GM18520 (cell line): ENCODE data around the gene POTEM.
"Not testable (repeated sequence)": the region's sequence is repeated elsewhere in the genome, so short reads cannot be mapped to it uniquely, and the experiment has no call there.

Source experiments
- ATAC-seq: cut with Tn5 transposase; IDR thresholded peaks from one replicate; pipeline ENCODE4 v1.9.1; 2021; ENCODE audit not compliant: unreplicated experiment

The POTEM gene

DNA sequence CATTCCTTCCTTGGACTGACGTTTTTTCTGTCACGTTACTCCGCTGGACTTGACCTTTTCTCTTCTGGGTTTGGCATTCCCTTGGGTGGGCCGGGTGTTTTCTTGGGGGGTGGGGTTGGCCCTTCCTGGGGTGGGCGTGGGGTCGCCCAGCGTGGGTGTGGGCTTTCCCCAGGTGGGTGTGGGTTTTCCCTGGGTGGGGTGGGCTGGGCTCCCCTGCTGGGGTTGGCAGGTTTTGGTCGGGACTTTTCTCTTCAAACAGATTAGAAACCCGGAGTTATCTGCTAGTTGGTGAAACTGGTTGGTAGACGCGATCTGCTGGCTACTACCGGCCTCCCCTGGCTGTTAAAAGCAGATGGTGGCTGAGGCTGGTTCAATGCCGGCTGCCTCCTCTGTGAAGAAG lies at the start of gene POTEM:
Gene POTEM (plus strand): TSS at position 301 of the 400 bp plus-strand sequence. CDS start 52 bp downstream, at position 353.
- not testable (repeated sequence) for ATAC-seq

DNA sequence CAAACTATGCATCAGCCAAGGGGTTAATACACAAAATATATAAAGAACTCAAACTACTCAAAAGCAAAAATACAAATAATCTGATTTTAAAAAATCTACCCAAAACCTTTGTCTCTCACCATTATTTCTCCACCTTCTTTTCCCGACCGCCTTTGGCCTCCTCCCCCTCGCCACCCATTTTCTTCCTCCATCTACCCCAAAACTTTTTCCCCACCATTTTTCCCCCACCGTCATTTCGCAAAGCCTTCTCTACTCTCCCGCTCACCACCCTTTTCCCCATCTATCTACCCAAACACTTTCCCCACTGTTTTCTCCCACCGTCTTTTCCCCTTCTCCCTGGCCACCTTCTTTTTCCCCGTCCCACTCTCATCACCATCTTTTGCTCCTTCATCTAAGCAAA lies 48.9 kb upstream of the POTEM start:
- not testable (repeated sequence) for ATAC-seq

DNA sequence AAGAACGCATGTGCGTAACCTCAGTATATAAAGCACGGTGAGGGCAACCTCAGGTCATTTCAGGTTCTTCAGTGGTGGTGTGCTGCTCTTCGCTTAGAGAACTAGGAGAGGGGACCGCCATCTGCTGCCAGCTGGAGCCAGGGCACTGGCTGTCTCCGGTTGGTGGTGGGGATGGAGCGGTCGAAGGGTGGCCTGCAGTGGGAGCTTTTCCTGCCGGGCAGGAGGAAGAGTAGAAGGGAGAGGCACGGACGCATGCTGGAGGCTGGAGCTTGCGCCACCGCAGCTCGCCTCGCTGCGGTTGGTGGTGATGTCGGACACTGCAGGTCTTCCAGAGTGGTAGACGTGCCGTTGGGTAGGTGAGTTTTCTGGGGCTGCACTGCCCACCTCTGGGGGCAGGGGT lies 47.2 kb upstream of the POTEM start:
- ATAC-seq, result not testable (repeated sequence)

DNA sequence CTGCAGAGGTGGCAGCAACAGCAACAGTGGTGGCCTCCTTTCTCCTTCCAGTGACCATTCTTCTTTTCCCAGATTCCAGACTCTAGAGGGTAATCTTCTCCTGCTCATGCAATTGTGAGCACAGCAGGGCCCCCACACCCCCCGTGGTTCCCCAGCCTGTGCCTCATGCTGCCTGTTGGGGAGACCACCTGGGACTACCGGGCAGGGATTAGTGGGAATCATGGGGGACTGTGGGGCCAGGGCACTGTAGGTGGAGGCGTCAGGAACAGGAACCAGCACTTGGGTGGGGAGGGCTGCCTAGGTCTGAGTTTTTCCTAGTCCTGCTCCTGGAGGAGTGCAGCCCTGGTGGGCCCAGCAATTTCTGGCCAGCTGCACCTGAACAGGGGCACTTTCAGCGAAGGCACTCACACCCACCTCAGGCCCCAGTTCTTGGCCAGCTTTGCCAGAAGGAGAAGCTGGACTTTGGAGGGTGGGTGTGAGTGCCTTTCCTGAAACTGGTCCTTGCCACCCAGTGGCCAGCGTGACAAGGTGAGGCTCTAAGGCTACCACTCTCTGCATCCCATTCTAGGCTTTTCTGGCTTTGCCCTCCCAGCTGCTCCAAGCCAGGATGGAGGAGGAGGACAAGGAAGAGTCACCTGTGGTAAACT lies 46.1 kb upstream of the POTEM start:
- ATAC-seq, result not testable (repeated sequence)

DNA sequence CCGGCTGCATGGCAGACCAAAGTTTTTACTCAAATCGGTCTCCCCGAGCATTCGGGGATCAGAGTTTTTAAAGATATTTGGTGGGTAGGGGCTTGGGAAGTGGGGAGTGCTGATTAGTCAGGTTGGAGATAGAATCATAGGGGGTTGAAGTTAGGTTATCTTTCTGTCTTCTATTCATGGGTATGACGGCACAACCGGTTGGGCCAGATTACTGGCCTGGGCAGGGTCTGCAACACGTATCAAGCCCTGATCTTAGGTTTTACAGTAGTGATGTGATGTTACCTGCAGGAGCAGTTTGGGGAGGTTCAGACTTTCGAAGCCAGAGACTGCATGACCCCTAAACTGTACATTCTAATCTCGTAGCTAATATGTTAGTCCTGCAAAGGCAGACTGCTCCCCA lies 30.4 kb upstream of the POTEM start:
- ATAC-seq, result not testable (repeated sequence)

DNA sequence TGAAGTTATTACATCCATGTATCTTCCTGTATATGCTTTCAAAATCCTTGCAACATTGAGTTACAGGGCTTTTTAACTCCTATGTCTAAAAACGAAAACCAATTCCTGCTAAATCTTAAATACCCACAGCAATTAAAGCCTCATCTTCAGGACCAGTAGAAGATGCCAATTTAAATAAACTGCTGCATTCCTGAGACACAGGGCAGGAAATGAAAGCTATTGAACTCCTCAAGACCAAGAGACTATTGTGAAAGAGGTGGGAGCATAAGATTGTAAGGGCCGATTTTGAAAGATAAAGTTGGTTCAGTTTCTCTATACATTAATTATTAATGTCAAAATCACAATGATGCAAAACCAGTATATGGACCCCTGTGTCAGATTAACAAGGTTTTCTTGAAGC lies 28.5 kb upstream of the POTEM start:
- ATAC-seq, result not testable (repeated sequence)

DNA sequence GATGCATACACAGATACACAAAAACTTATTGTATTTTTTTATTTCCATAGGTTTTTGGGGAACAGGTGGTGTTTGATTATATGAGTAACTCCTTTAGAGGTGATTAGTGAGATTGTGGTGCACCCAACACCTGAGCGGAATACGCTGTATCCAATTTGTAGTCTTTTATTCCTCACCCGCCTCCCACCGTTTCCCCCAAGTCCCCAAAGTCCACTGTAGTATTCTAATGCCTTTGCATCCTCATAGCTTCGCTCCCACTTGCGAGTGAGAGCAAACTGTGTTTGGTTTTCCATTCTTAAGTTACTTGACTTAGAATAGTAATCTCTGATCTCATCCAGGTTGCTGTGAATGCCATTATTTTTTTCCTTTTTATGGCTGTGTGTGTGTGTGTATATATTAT lies 17.3 kb upstream of the POTEM start:
- not testable (repeated sequence) for ATAC-seq

DNA sequence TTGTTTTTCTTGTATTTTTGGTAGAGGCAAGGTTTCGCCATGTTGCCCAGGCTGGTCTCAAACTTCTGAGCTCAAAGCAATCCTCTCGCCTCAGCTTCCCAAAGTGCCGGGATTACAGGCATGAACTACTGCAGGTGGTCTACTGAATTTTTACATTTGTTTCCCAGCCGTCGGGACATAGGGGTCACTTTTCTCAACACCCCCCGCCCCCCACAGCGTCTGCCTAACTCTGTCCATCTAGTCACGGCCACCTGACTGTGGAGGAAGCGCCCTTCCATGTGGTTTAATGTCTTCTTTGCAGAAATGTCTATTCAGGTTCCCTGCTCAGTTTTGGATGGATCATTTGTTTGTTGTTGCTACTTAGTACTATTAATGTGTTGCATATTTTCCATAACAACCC lies 14.1 kb upstream of the POTEM start:
- ATAC-seq, result not testable (repeated sequence)

DNA sequence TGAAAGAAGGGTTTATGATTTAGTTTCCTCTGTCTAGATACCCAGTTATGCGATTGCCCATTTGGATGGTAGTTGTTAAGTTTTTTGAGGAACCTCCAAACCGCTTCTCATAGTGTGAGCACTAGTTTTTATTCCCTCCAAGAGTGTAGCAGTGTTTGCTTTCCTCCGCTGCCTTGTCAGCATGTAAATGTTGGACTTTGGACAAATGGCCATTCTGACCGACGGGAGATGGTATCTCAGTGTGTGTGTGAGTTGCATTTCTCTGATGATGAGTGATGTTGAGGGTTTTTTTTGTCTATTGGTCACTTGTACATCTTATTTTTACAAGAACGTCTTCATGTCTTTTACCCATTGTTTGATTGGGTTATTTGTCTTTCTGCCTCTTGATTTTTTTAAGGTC lies 11.4 kb upstream of the POTEM start:
- not testable (repeated sequence) for ATAC-seq

DNA sequence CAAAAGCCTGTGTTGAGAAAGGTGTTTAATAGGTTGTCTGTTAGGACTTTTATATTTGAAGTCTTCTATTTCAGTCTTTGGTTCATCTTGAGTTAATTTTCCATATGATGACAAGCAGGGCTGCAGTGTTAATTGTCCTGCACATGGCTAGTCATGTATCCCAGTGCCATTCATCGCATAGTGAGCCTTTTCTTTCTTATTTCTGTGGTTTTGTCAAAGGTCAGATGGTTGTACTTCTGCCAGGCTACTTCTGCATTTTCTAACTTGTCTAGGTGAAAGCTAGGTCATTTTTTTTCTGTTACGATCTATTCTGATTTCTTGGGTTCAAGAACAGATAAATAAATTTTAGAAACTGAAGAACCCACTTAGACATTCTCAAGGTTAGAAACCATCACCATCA lies 5.7 kb upstream of the POTEM start:
- not testable (repeated sequence) for ATAC-seq

DNA sequence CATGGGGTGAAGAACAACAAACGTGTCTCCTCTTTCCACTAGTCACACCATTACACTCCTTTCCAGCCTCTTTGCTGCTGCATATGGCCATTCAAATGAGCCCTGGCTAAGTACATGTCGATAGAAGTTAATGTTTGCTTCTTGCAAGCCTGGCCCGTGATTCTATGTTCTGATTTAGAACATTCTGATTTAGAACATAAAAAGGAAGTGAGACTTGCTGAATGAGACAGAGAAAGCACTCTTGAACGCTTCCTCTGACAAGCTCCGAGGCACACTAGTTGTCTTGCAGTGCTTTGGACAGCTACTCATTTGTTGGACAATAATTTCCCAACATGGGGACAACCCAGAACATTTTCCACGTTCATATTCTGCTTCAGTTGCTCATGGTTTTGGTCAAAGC lies 5.1 kb upstream of the POTEM start:
- peak; percentile 65 for ATAC-seq

DNA sequence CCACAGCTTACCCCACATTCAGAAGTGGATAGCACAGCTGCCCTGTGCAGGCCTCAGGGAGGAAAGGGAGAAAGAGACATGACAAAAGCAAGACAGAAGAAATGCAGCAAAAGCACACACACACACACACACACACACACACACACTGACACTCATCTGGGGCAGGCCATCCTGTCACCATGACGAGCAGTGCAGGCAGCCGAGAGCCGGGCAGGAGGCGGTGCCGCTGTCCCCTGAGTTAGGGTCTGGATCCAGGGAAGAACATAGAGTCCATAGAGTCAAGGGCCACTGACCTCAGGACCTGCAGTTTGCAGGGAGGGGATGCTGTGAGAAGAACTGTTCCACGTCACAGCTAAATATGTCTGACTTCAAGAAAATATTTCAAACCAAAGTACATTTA lies 4.0 kb upstream of the POTEM start:
- ATAC-seq, result not testable (repeated sequence)

DNA sequence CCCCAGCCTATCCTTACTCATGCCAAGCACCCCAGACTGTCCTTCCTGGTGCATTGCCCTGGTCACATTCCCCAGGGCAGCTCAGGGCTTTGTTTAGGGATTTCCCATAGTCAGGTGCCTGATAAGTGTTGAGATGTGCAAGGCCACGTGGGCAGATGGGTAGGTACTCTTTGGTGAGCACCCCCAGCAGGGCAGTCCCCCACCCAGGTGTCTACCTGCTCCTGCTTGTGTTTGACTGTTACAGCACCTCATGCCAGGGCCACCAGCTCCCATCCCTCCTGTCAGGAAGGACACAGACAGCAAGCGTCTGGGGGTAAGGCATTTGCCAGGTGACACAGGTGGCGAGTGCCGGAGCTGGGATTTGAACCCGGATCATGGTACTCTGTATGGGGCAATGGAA lies 2.4 kb upstream of the POTEM start:
- ATAC-seq, result not testable (repeated sequence)

DNA sequence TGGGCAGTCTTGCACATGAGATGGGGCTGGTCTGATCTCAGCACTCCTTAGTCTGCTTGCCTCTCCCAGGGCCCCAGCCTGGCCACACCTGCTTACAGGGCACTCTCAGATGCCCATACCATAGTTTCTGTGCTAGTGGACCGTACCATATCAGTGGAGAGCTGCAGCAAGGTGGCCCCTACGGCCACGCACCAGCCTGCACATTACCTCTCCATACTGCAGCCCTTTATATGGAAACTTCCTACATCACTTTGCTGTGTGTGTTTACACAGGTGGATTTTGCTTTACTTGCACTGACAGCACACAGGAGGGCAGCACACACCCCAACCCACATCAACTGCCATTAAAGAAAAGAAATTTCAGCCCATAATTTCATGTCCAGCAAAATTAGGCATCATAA lies 35.3 kb downstream of the POTEM start:
- ATAC-seq, result not testable (repeated sequence)

DNA sequence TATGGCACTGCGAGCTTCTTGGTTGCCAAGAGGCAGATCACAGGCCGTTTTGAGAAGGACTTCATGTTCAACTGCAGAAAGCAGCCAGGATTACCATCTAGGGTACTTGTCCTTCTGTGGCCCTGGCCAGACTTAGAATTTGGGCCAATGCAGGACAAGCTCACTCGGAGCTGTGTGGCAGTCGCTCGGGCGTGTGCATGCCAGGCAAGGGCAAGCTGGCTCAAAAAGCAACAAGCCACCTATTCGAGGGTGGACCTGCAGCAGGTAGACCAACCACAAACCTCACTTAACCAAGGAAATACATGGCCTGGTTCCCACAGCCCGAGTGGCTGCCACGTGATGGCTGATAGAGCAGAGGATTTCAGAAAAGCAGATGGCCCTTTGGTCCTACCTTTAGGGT lies 39.3 kb downstream of the POTEM start:
- ATAC-seq, result not testable (repeated sequence)

DNA sequence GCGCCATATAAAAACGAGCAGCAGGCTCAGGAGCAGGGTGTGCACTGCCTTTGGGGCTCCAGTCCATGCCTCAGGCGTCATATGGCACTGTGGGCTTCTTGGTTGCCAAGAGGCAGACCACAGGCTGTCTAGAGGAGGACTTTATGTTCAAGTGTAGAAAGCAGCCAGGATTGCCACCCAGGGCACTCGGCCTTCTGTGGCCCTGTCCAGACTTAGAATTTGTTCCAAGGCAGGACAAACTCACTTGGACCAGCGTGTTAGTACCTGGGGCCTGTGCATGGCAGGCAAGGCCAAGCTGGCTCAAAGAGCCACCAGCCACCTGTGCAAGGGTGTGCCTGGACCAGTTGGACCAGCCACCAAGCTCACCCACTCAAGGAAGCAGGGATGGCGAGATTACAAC lies 40.4 kb downstream of the POTEM start:
- ATAC-seq, result not testable (repeated sequence)

DNA sequence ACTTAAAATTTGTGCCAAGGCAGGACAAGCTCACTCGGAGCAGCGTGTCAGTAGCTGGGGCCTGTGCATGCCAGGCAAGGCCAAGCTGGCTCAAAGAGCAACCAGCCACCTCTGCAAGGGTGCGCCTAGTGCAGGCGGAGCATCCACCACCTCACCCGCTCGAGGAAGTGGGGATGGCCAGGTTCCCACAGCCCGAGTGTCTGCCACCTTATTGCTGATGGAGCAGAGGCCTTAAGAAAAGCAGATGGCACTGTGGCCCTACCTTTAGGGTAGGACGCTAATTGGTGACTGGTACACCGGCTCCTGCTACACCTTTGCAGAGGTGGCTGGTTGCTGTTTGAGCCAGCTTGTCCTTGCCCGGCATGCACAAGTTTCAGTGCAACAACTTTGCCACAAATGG lies 43.8 kb downstream of the POTEM start:
- ATAC-seq, result not testable (repeated sequence)

DNA sequence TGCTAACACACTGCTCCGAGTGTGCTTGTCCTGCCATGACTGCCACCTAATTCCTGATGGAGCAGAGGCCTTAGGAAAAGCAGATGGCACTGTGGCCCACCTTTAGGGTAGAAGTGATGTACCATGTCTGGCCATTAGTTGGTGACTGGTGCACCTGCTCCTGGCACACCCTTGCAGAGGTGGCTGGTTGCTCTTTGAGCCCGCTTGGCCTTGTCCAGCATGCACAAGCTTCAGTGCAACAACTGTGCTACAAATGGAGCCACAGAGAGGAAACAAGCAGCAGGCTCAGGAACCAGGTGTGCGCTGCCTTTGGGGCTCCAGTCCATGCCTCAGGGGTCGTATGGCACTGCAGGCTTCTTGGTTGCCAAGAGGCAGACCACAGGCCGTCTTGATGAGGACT lies 44.5 kb downstream of the POTEM start:
- ATAC-seq, result not testable (repeated sequence)

DNA sequence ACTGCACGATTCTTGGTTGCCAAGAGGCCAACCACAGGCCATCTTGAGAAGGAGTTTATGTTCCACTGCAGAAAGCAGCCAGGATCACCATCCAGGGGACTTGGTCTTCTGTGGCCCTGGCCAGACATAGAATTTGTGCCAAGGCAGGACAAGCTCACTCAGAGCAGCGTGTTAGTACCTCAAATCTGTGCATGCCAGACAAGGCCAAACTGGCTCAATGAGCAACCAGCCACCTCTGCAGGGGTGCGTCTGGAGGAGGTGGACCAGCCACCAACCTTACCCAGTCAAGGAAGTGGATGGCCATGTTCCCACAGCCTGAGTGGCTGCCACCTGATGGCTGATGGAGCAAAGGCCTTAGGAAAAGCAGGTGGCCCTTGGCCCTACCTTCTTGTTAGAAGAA lies 48.0 kb downstream of the POTEM start:
- ATAC-seq, result not testable (repeated sequence)

DNA sequence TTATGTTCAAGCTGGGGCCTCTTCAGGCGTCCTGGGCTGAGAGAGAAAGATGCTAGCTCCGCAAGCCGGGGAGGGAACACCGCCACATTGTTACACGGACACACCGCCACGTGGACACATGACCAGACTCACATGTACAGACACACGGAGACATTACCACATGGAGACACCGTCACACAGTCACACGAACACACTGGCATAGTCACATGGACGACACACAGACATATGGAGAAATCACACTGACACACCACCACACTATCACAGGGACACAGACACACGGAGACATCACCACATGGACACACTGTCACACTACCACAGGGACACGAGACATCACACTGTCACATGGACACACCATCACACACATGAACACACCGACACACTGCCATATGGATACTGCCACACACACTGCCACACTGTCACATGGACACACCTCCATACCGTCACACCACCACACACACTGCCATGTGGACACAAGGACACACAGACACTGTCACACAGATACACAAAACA lies 57.9 kb downstream of the POTEM start:
- not testable (repeated sequence) for ATAC-seq

DNA sequence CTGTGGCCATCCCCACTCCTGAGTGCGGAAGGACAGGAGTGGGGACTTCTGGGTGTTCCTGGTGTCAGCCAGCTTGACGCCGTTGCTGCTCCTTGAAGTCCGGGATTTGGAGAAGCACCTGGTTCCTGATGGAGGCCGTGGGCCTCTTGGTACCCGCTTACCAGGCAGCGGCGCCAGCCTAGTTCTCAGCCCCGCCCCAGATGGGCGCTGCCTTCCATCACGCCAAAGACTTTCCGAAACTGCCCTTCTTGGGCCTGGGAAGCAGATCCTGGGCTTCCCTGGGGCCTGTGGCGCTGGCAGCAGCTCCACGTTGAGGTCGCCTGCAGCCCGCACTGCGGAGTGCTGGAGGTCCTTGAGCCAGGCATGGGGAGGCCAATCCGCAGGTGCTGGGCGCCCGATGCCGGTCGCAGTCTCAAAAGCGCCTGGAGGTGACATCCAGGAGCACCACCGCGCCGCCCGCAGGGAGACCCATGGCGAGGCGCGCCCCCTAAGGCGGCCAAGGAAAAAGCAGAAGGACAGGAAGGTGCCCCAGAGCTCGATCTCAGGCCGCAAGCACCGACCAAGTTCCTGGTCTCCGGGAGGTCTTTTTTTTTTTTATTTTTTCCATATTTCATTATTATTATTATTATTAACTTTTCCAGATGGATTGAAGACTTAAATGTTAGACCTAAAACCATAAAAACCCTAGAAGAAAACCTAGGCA lies 59.6 kb downstream of the POTEM start:
- ATAC-seq, result not testable (repeated sequence)

DNA sequence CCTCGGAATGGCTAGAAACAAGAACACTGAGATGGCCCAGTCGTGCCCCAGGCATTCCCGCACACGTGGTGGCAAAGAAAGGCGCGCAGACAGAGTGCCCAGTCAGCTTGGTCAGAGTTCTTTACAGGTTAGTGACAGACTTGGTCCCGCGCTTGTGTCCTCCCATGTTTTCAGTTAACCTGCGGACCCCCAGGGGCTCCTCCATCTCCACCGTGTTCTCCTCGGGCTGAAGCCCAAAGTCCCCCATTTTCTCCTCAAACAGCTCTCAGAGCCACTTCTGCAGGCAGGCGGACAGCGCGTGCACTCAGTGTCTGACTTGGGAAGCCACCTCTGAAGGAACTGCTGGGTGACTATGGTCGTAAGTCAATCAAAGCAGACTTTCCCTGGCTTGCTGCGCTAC lies 60.7 kb downstream of the POTEM start:
- not testable (repeated sequence) for ATAC-seq
